GM18508 (cell line): Measurements from ENCODE around the gene SMC6.

Experiments
- ATAC-seq: cut with Tn5 transposase; IDR thresholded peaks from one replicate; pipeline ENCODE4 v1.9.1; 2021; ENCODE audit warnings: moderate number of reproducible peaks; ENCODE audit not compliant: insufficient read depth, unreplicated experiment

SMC6 gene

DNA sequence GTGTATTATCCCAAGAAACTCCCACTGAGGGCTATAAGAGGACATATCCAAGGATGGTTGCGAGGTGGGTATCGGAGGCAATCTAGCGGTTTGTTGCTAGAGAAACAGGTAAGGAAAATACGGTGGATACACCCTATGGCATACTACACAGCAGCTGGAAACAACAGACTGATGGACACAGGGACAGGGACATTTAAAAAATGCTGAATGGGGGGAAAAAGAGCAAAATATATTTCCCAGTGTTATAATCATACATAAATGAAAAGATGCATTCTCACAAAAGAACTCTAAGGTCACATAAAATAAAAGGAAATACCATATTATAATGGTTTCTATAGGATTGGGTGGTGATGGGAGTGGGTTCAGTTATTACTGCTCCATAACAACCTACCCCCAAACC lies 95.9 kb downstream of the SMC6 start:
- no peak for ATAC-seq

GRCh38 chr2:17652681-17653394 lies 100.8 kb downstream of the SMC6 start:
- ATAC-seq, result no peak

DNA sequence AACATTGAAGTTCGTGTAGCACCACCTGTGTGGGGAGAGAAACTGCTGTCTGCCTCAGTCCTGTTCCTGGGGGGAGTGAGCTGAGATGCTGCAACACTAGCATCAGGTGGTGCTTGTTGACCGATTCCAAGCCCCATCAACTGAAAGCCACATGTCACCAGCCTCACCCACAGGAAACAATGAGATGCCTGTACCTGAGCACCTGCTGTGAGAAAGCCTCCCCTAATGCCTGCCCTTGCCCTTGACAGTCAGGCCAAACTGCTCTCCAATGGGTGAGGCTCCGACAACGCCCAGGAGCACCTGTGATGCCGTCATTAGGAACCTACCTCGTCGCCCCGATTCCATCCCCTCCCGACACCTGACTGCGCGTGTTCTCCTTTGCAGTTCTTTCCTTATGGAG lies 104.6 kb downstream of the SMC6 start:
- ATAC-seq, result no peak

GRCh38 chr2:17648581-17648980 lies 105.0 kb downstream of the SMC6 start:
- ATAC-seq, result no peak

DNA sequence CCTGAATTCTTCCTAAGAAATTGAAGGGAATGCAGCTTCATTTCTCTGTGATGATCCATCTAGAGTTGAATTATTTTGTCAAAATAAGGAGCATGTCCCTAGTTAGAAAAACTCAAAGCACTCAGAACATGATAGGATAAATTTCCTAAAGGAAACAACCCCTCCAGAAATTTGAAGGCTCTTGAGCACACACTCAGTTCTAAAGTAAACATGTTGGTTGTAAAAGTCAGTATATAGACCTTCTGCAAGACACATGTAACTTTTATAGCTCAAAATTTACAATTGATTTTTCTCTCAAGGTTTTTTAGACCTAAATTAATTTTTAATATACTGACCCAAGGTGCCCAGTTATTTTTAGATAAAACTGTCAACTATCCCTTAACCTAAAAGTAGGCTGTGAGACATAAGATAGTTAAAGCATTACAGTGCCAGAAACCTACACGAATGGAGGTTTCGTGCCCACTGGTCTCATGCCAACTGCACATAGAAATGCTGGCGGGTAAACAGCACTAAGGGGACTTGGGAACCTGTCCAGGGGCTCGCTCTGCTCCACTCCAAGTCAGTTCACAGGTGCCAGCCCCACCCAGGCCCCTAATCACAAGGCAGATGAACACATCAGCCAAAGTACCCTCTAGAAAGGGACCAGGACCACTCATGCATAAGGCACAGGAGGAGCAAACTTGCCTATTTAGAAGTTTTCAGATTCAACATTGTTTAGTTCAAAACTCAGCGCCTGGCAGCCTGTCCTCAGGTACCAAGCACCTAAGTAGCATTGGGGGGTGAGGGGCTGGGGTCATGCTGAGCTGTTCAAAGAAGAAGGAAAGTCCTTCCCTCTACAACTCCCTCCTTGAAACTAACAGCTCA lies 106.5 kb downstream of the SMC6 start:
- ATAC-seq, result no peak

- ATAC-seq, result peak; percentile 91
Measured at GRCh38 chr2:17646081-17646554, 107.5 kb downstream of the SMC6 start.

GRCh38 chr2:17644997-17645720 lies 108.5 kb downstream of the SMC6 start:
- no peak for ATAC-seq

DNA sequence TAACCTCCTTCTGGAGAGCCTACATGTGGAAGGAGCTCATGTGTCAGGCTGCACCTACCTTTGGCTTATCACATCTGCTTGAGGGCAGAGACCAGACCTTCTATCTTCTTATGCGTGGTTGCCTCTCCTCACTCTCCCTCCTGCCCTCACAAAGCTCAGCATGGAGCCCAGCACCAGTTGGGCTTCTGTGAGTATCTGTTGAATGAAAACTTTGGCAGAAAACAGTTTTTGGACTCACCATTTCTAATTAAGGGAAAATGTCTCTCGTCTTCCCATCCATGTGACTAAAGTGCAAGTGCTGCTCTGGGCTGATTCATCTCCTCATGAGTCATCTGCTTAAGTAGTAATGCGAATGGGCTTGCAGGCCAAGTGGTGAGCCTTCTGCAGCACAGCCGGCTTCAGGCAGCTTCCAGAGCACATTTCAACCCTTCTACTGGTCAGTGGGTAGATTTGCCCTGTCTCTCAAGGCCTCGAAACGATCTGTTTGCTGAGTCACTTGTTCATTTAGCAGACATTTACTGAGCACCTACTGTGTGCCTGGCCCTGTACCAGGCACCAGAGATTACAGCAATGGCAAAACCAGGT lies 110.5 kb downstream of the SMC6 start:
- no peak for ATAC-seq

GRCh38 chr2:17640406-17640805 lies 113.2 kb downstream of the SMC6 start:
- no peak for ATAC-seq

DNA sequence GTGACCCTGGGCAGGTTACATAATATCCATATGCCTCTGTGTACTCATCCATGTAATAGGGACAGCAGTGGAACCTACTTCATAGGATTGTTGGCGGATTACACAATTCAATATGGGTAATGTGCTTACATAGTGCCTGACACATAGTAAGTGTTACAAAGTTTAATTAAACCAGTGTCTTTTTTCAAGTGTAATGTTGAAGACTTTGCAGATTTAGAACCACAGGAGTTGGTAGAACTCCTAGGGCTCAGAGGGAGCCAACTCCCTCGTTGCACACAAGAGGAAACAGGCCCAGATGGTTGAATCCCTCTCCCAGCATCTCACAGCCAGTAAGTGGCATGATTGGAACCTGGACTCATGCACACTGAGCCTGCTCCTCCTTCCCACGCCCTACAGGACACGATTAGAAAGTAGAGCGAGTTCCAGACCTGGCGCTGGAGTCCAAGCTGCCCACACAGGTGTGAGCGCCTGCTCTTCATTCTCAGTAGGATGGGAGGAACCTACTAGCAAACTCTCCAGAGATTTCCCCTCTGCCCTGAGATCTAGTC lies 115.3 kb downstream of the SMC6 start:
- no peak for ATAC-seq

GRCh38 chr2:17637131-17637906 lies 116.3 kb downstream of the SMC6 start:
- no peak for ATAC-seq

GRCh38 chr2:17636257-17636656 lies 117.4 kb downstream of the SMC6 start:
- no peak for ATAC-seq

DNA sequence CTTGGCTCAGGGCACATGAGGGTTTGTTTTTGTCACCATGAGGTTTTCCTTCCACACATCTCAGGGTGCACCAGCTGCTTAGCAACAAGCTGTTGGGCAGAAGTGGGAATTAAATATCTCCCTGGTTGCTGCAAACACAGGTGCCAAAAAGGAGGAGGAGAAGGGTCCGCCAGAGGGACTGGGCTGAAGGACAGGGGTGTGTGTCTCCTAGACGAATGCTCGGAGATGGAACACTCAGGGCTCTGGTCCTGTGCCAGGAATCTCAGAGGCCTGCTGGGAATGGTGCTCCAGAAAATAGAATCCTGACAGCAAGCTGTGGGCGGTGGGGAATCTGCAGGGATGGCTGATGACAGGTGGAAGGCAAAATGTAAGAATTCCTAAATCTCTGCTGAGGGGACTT lies 118.6 kb downstream of the SMC6 start:
- no peak for ATAC-seq

- ATAC-seq, result no peak
Measured at GRCh38 chr2:17630089-17630488, 123.5 kb downstream of the SMC6 start.

GRCh38 chr2:17628349-17629261 lies 125.0 kb downstream of the SMC6 start:
- no peak for ATAC-seq

- ATAC-seq, result no peak
Measured at GRCh38 chr2:17627434-17627833, 126.2 kb downstream of the SMC6 start.

DNA sequence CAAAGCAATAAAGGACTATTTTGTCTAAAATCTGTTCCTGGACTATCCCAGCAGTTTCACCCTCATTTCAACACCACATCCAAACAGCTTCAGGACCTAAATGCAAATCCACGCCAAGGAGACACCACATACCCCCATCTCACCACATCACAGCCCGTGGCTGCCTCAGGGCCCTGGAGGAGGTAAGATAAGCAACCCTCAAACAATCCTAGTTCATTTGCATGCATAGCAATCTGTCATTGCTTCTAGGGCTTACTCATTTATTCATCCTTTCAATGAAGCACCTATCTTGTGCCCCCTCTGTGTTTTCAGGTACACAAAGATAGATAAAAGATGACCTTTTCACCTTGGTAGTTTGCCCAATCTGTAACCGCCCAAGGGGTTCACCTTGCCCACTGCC lies 126.6 kb downstream of the SMC6 start:
- no peak for ATAC-seq

- ATAC-seq, result no peak
Measured at GRCh38 chr2:17625446-17625845, 128.2 kb downstream of the SMC6 start.

GRCh38 chr2:17621781-17622180 lies 131.8 kb downstream of the SMC6 start:
- ATAC-seq, result no peak
